Adrenal gland (tissue), 5 donors: Measurements from ENCODE around the gene LRRC8B.

Experiments used
- CTCF ChIP-seq, 6 experiments: fragments of 450-650 bp in 4 of 6; fragments of 200-600 bp in 2 of 6; sonication (generic) in 1 of 6; IDR thresholded peaks; 1 replicate in 5 of 6; 2 replicates in 1 of 6; pipeline versions ENCODE4 v1.5.1 to v1.8.0; 2016 to 2021; ENCODE audit warnings: antibody characterized with exemption in 6 of 6, mild to moderate bottlenecking in 2 of 6, moderate library complexity in 1 of 6
- POLR2A ChIP-seq, 2 donors: fragments of 450-650 bp; IDR thresholded peaks; one replicate each; pipeline ENCODE4 v1.6.1; 2017; ENCODE audit warnings: antibody characterized with exemption in 2 of 2, mild to moderate bottlenecking in 2 of 2, moderate library complexity in 1 of 2
- donor health status: DM: no; HTN: no; CAD: no.

GRCh38 chr1:89644119-89644814, 119.6 kb downstream of the LRRC8B start:
- TF ChIP-seq CTCF (IDR thresholded peaks at IDR 0.05) (no peak), POLR2A (IDR thresholded peaks at IDR 0.05) (no peak)
